ENCODE results near the gene RAB11FIP4. TPM values are rescaled to one million over a fixed set of nuclear protein-coding genes. Genes with fewer than 3 reads are reported as not detected.

RAB11FIP4 gene, protein sequence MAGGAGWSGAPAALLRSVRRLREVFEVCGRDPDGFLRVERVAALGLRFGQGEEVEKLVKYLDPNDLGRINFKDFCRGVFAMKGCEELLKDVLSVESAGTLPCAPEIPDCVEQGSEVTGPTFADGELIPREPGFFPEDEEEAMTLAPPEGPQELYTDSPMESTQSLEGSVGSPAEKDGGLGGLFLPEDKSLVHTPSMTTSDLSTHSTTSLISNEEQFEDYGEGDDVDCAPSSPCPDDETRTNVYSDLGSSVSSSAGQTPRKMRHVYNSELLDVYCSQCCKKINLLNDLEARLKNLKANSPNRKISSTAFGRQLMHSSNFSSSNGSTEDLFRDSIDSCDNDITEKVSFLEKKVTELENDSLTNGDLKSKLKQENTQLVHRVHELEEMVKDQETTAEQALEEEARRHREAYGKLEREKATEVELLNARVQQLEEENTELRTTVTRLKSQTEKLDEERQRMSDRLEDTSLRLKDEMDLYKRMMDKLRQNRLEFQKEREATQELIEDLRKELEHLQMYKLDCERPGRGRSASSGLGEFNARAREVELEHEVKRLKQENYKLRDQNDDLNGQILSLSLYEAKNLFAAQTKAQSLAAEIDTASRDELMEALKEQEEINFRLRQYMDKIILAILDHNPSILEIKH
- total RNA-seq (2022; extraction: Qiagen RNA extraction; ENCODE audit: low read depth): 0.87 to 2.6 TPM (median 1.8 TPM) in 5 replicates

DNA sequence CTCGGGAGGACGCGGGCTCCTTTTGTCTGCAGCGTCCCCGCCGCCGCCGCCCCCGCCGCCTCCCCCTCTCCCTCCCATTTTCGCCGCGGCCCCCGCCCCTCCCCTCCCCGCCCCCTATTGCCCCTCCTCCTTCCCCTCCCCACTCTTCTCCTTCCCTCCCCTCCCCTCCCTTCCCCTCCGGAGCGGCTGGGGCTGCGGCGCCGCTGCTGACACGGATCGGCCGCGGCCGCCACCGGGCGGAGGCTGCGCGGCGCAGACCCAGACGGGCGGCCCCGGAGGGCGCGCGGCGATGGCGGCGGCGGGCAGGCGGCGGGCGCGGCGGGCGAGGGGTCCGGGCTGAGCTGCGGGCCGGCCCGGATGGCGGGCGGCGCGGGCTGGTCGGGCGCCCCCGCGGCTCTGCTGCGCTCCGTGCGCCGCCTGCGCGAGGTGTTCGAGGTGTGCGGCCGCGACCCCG lies at the start of gene RAB11FIP4:
Gene RAB11FIP4 (plus strand): TSS at position 180 of the 454 bp plus-strand sequence. CDS start 178 bp downstream, at position 358.

Other genes with a start within 250 kb of the RAB11FIP4 start
- not detected in 5 replicates for gene OMG, start 94.4 kb upstream of the RAB11FIP4 start, total RNA-seq (2022; extraction: Qiagen RNA extraction; ENCODE audit: low read depth)
- gene EVI2B, start 77.6 kb upstream of the RAB11FIP4 start, total RNA-seq (2022; extraction: Qiagen RNA extraction; ENCODE audit: low read depth): 0.11 to 0.17 TPM (median 0.14 TPM) in 4 of 5 replicates, not detected in the other
- not detected in 5 replicates for gene EVI2A, start 70.1 kb upstream of the RAB11FIP4 start, total RNA-seq (2022; extraction: Qiagen RNA extraction; ENCODE audit: low read depth)

All from A549 treated with CpdA at 1 μM for 4 hours (cell line).